Prostate gland (tissue), 2 donors: ENCODE results near the gene PHPT1.

ENCODE experiments used
- CTCF ChIP-seq, 4 experiments: fragments of 200-600 bp in 2 of 4; fragments of 450-650 bp in 2 of 4; sonication (generic) in 2 of 4; IDR thresholded peaks; 1 replicate in 3 of 4; 2 replicates in 1 of 4; pipeline ENCODE4 v1.5.1; 2016 to 2019; ENCODE audit warnings: antibody characterized with exemption in 4 of 4, mild to moderate bottlenecking in 2 of 4, moderate library complexity in 2 of 4
- POLR2A ChIP-seq: fragments of 450-650 bp; IDR thresholded peaks from one replicate; pipeline ENCODE4 v1.6.1; 2016; ENCODE audit warnings: antibody characterized with exemption, mild to moderate bottlenecking

GRCh38 chr9:136865041-136865767, 16.0 kb downstream of the PHPT1 start:
- TF ChIP-seq CTCF (IDR thresholded peaks at IDR 0.05), result no peak
- TF ChIP-seq POLR2A, result no peak
